GM23338 (cell line): Measurements from ENCODE around the gene SOWAHB.

Source experiments
- CREB1 ChIP-seq: fragments of 250-450 bp; sonication (Bioruptor Pico); IDR thresholded peaks from 2 replicates; pipeline ENCODE4 v1.5.0; 2020; ENCODE audit warnings: low read depth, mild to moderate bottlenecking, moderate library complexity
- EZH2 ChIP-seq: fragments of 200-600 bp; sonication (generic); IDR thresholded peaks from one replicate; pipeline ENCODE4 v1.8.0; 2017; ENCODE audit warnings: antibody characterized with exemption, mild to moderate bottlenecking, low read depth; ENCODE audit not compliant: unreplicated experiment
- EZH2phosphoT487 ChIP-seq: fragments of 200-600 bp; sonication (generic); IDR thresholded peaks from one replicate; pipeline ENCODE4 v1.8.1; 2018; ENCODE audit warnings: antibody characterized with exemption; ENCODE audit not compliant: unreplicated experiment
- JUNB ChIP-seq: IDR thresholded peaks from one replicate; pipeline ENCODE4 v1.6.1; 2016; ENCODE audit warnings: antibody characterized with exemption; ENCODE audit not compliant: unreplicated experiment
- NANOG ChIP-seq: IDR thresholded peaks from 2 replicates; pipeline ENCODE4 v1.6.1; 2016; ENCODE audit warnings: antibody characterized with exemption, borderline replicate concordance
- POLR2AphosphoS5 ChIP-seq: IDR thresholded peaks from 2 replicates; pipeline ENCODE4 v1.6.1; 2016; ENCODE audit warnings: antibody characterized with exemption, low read depth
- STAT1 ChIP-seq: IDR thresholded peaks from one replicate; pipeline ENCODE4 v1.6.1; 2016; ENCODE audit warnings: antibody characterized with exemption; ENCODE audit not compliant: unreplicated experiment
- ZNF114 ChIP-seq: fragments of 250-450 bp; sonication (Bioruptor Pico); IDR thresholded peaks from 2 replicates; pipeline ENCODE4 v1.5.0; 2020; ENCODE audit warnings: mild to moderate bottlenecking, moderate library complexity
- ZNF331 ChIP-seq: fragments of 250-450 bp; sonication (Bioruptor Pico); IDR thresholded peaks from 2 replicates; pipeline ENCODE4 v1.5.0; 2020; ENCODE audit warnings: low read depth, mild to moderate bottlenecking, moderate library complexity
- TF ChIP-seq, protein P1 (sequence below): IDR thresholded peaks from one replicate; pipeline ENCODE4 v1.6.1; 2018; ENCODE audit warnings: antibody characterized with exemption; ENCODE audit not compliant: unreplicated experiment
- TF ChIP-seq, protein P2 (sequence below), 2 experiments: fragments of 200-600 bp in 1 of 2; sonication (generic) in 1 of 2; conservative IDR thresholded peaks; 2 replicates each; pipeline versions ENCODE4 v1.5.1 to v1.6.1; 2016 to 2017; ENCODE audit warnings: antibody characterized with exemption in 2 of 2, low read depth in 2 of 2, mild to moderate bottlenecking in 2 of 2, moderate library complexity in 1 of 2
- TF ChIP-seq, protein P3 (sequence below): IDR thresholded peaks from 2 replicates; pipeline ENCODE4 v1.6.1; 2016; ENCODE audit warnings: antibody characterized with exemption

DNA sequence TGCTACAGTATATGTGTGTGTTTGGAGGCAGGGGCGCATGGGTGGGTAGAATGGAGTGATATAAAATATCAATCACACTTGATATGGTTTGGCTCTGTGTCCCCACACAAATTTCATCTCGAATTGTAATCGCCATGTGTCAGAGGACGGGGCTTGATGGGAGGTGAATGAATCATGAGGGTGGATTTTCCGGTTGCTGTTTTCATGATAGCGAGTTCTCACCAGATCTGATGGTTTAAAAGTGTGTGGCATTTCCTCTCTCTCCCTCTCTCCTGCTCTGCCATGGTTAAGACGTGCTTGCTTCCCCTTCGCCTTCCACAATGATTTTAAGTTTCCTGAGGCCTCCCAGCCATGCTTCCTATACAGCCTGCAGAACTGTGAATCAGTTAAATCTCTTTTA is 14.8 kb downstream of the SOWAHB start:
- TF ChIP-seq, protein P1, sequence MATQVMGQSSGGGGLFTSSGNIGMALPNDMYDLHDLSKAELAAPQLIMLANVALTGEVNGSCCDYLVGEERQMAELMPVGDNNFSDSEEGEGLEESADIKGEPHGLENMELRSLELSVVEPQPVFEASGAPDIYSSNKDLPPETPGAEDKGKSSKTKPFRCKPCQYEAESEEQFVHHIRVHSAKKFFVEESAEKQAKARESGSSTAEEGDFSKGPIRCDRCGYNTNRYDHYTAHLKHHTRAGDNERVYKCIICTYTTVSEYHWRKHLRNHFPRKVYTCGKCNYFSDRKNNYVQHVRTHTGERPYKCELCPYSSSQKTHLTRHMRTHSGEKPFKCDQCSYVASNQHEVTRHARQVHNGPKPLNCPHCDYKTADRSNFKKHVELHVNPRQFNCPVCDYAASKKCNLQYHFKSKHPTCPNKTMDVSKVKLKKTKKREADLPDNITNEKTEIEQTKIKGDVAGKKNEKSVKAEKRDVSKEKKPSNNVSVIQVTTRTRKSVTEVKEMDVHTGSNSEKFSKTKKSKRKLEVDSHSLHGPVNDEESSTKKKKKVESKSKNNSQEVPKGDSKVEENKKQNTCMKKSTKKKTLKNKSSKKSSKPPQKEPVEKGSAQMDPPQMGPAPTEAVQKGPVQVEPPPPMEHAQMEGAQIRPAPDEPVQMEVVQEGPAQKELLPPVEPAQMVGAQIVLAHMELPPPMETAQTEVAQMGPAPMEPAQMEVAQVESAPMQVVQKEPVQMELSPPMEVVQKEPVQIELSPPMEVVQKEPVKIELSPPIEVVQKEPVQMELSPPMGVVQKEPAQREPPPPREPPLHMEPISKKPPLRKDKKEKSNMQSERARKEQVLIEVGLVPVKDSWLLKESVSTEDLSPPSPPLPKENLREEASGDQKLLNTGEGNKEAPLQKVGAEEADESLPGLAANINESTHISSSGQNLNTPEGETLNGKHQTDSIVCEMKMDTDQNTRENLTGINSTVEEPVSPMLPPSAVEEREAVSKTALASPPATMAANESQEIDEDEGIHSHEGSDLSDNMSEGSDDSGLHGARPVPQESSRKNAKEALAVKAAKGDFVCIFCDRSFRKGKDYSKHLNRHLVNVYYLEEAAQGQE: no peak
- TF ChIP-seq, protein P2, sequence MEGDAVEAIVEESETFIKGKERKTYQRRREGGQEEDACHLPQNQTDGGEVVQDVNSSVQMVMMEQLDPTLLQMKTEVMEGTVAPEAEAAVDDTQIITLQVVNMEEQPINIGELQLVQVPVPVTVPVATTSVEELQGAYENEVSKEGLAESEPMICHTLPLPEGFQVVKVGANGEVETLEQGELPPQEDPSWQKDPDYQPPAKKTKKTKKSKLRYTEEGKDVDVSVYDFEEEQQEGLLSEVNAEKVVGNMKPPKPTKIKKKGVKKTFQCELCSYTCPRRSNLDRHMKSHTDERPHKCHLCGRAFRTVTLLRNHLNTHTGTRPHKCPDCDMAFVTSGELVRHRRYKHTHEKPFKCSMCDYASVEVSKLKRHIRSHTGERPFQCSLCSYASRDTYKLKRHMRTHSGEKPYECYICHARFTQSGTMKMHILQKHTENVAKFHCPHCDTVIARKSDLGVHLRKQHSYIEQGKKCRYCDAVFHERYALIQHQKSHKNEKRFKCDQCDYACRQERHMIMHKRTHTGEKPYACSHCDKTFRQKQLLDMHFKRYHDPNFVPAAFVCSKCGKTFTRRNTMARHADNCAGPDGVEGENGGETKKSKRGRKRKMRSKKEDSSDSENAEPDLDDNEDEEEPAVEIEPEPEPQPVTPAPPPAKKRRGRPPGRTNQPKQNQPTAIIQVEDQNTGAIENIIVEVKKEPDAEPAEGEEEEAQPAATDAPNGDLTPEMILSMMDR (conservative IDR thresholded peaks at IDR 0.05; ENCODE audit: low read depth in 2 of 2): no peak
- TF ChIP-seq EZH2 (no peak), EZH2phosphoT487 (no peak), POLR2AphosphoS5 (no peak), JUNB (no peak), CREB1 (CRISPR knock-in tag) (no peak), STAT1 (no peak), ZNF331 (CRISPR knock-in tag) (no peak), ZNF114 (CRISPR knock-in tag) (no peak), NANOG (no peak)
- TF ChIP-seq, protein P3, sequence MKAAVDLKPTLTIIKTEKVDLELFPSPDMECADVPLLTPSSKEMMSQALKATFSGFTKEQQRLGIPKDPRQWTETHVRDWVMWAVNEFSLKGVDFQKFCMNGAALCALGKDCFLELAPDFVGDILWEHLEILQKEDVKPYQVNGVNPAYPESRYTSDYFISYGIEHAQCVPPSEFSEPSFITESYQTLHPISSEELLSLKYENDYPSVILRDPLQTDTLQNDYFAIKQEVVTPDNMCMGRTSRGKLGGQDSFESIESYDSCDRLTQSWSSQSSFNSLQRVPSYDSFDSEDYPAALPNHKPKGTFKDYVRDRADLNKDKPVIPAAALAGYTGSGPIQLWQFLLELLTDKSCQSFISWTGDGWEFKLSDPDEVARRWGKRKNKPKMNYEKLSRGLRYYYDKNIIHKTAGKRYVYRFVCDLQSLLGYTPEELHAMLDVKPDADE: no peak
